HepG2 (cell line): Measurements from ENCODE around the gene EYA2. TPM values are rescaled to one million over a fixed set of nuclear protein-coding genes. Genes with fewer than 3 reads are reported as not detected.

Experiments used
- ATAC-seq: fragments of 200-7000 bp; cut with Tn5 transposase; 3 replicates; pipeline ENCODE4 v1.9.1; 2020; ENCODE audit warnings: mild to moderate bottlenecking, moderate library complexity
- Bru-seq: library from RNA; stranded (reverse); fragments of 400-500 nt; gene quantifications from one replicate; lab custom pipeline; 2021; lab: Mats Ljungman, UMichigan
- BruChase-seq, 2 experiments: library from RNA; stranded (reverse); fragments of 400-500 nt; gene quantifications; one replicate each; lab custom pipeline; 2021; lab: Mats Ljungman, UMichigan
- BruUV-seq: library from RNA; stranded (reverse); fragments of 400-500 nt; replicated peaks from 2 replicates; lab custom pipeline; 2021; lab: Mats Ljungman, UMichigan
- CTCF ChIA-PET: fragments of 300-600 bp; formaldehyde crosslinking; extraction: SDS; loops from one replicate; lab custom pipeline; 2021; ENCODE audit warnings: low total read pairs, inconsistent platforms, low intra/inter-chr PET ratio; lab: Yijun Ruan, JAX
- POLR2A ChIA-PET: fragments of 350-600 bp; sonication (Branson Sonifier 250); formaldehyde crosslinking; loops from one replicate; lab custom pipeline; 2020; ENCODE audit warnings: antibody characterized with exemption, inconsistent platforms; lab: Yijun Ruan, JAX
- DNase-seq: peaks from one replicate; pipeline ENCODE4 v3.0.0-alpha.2; 2015; ENCODE audit warnings: low spot score
- FAIRE-seq: peaks from 3 replicates; lab custom pipeline; 2011; peaks lifted over from hg19 to GRCh38; lab: Jason Lieb, UNC
- H2AFZ ChIP-seq: one replicate; pipeline ENCODE4 v1.6.1; 2011; ENCODE audit warnings: low read length, inconsistent platforms
- H3K27ac ChIP-seq: fragments of 300-600 bp; 3 replicates; pipeline ENCODE4 v1.8.0; 2011; ENCODE audit warnings: mixed run types, mild to moderate bottlenecking, mixed read lengths, low read length, inconsistent platforms; ENCODE audit not compliant: insufficient read depth; ENCODE audit errors: extremely low read length
- H3K27me3 ChIP-seq, 2 experiments: fragments of 200-600 bp in 1 of 2; 2 replicates in 1 of 2; 3 replicates in 1 of 2; pipeline versions ENCODE4 v1.6.0 to v1.8.0; 2011; ENCODE audit warnings: low read length in 2 of 2, mild to moderate bottlenecking in 2 of 2, moderate library complexity in 2 of 2, inconsistent platforms in 1 of 2; ENCODE audit not compliant: insufficient read depth in 2 of 2, control insufficient read depth in 1 of 2
- H3K36me3 ChIP-seq, 2 experiments: fragments of 200-600 bp in 1 of 2; replicated peaks in 1 of 2; 2 replicates in 1 of 2; 3 replicates in 1 of 2; pipeline versions ENCODE4 v1.5.1 to v1.8.0; 2011; ENCODE audit warnings: low read length in 2 of 2, inconsistent platforms in 1 of 2; ENCODE audit not compliant: insufficient read depth in 2 of 2, control insufficient read depth in 1 of 2
- H3K4me1 ChIP-seq: 2 replicates; pipeline ENCODE4 v1.5.1; 2012; ENCODE audit warnings: low read length, inconsistent platforms; ENCODE audit not compliant: insufficient read depth
- H3K4me2 ChIP-seq: 2 replicates; pipeline ENCODE4 v1.6.0; 2011; ENCODE audit warnings: low read depth, low read length, inconsistent platforms
- H3K4me3 ChIP-seq, 3 experiments: fragments of 200-600 bp in 1 of 3; sonication (generic), shearing (Covaris generic) in 1 of 3; replicated peaks in 1 of 3; 2 replicates each; pipeline ENCODE4 v1.5.1; 2011 to 2016; ENCODE audit warnings: low read length in 3 of 3, inconsistent platforms in 2 of 3, low read depth in 2 of 3, mild to moderate bottlenecking in 2 of 3, control low read depth in 1 of 3, mixed read lengths in 1 of 3; ENCODE audit not compliant: insufficient read depth in 1 of 3
- H3K79me2 ChIP-seq: one replicate; pipeline ENCODE4 v1.6.1; 2011; ENCODE audit warnings: low read length, inconsistent platforms; ENCODE audit not compliant: insufficient read depth
- H3K9ac ChIP-seq: 2 replicates; pipeline ENCODE4 v1.6.0; 2011; ENCODE audit warnings: mild to moderate bottlenecking, low read depth, low read length, inconsistent platforms; ENCODE audit not compliant: insufficient read depth
- H3K9me3 ChIP-seq: 2 replicates; pipeline ENCODE4 v1.5.1; 2012; ENCODE audit warnings: mild to moderate bottlenecking, low read length
- H4K20me1 ChIP-seq: 2 replicates; pipeline ENCODE4 v1.6.0; 2011; ENCODE audit warnings: inconsistent platforms, mild to moderate bottlenecking, low read length, moderate library complexity; ENCODE audit not compliant: insufficient read depth
- NBN ChIP-seq: fragments of 450-650 bp; conservative IDR thresholded peaks from 2 replicates; pipeline ENCODE4 v1.6.1; 2017
- PAWR ChIP-seq: sonication (generic); formaldehyde crosslinking; IDR thresholded peaks from 2 replicates; pipeline ENCODE4 v1.4.0; 2020; ENCODE audit warnings: missing genetic modification reagents, mild to moderate bottlenecking, borderline replicate concordance
- PHF5A ChIP-seq: IDR thresholded peaks from one replicate; pipeline ENCODE4 v1.6.1; 2018; ENCODE audit warnings: low read depth, missing genetic modification reagents; ENCODE audit not compliant: unreplicated experiment
- POLR2G ChIP-seq: fragments of 200-400 bp; formaldehyde crosslinking; IDR thresholded peaks from 2 replicates; pipeline ENCODE4 v1.6.1; 2018; ENCODE audit warnings: mild to moderate bottlenecking, low read depth, low read length, moderate library complexity
- SALL1 ChIP-seq: sonication (generic); formaldehyde crosslinking; IDR thresholded peaks from 2 replicates; pipeline ENCODE4 v1.8.0; 2022; ENCODE audit warnings: mild to moderate bottlenecking, missing genetic modification reagents
- SMYD3 ChIP-seq: sonication (generic); formaldehyde crosslinking; IDR thresholded peaks from 2 replicates; pipeline ENCODE4 v1.8.1; 2023; ENCODE audit warnings: mild to moderate bottlenecking, missing genetic modification reagents
- SNAI1 ChIP-seq: sonication (generic); formaldehyde crosslinking; IDR thresholded peaks from 2 replicates; pipeline ENCODE4 v1.5.0; 2020; ENCODE audit warnings: mild to moderate bottlenecking, missing genetic modification reagents, borderline replicate concordance
- SRSF1 ChIP-seq: fragments of 200-400 bp; formaldehyde crosslinking; optimal IDR thresholded peaks from 2 replicates; pipeline ENCODE3; 2017; ENCODE audit warnings: mild to moderate bottlenecking, low read depth, low read length, moderate library complexity
- YEATS4 ChIP-seq: sonication (generic); formaldehyde crosslinking; IDR thresholded peaks from 2 replicates; pipeline ENCODE4 v1.4.0; 2020; ENCODE audit warnings: missing genetic modification reagents, borderline replicate concordance
- ZFP36 ChIP-seq: fragments of 150-350 bp; IDR thresholded peaks from 2 replicates; pipeline ENCODE4 v1.6.1; 2018; ENCODE audit warnings: borderline replicate concordance, low read length, low read depth; ENCODE audit not compliant: partially characterized antibody
- ZKSCAN5 ChIP-seq: sonication (generic); formaldehyde crosslinking; IDR thresholded peaks from 2 replicates; pipeline ENCODE4 v1.5.1; 2020; ENCODE audit warnings: mild to moderate bottlenecking, missing genetic modification reagents
- ZNF18 ChIP-seq: sonication (generic); formaldehyde crosslinking; IDR thresholded peaks from 2 replicates; pipeline ENCODE4 v1.8.0; 2022; ENCODE audit warnings: mild to moderate bottlenecking, missing genetic modification reagents; ENCODE audit not compliant: insufficient replicate concordance
- ZNF282 ChIP-seq: fragments of 450-650 bp; IDR thresholded peaks from 2 replicates; pipeline ENCODE4 v1.6.1; 2018; ENCODE audit not compliant: partially characterized antibody
- ZNF615 ChIP-seq: sonication (generic); formaldehyde crosslinking; IDR thresholded peaks from 2 replicates; pipeline ENCODE4 v1.5.0; 2020; ENCODE audit warnings: mild to moderate bottlenecking, missing genetic modification reagents, borderline replicate concordance
- WGBS: methylation state at CpG from one replicate; pipeline ENCODE4 v1.1.6; 2017; ENCODE audit warnings: low lambda C conversion rate; 5-methylcytosine and 5-hydroxymethylcytosine counted together
- in situ Hi-C: cut with HindIII; loops from 2 replicates; pipeline ENCODE4 v1.10.0; 2017; ENCODE audit warnings: low pct_unique_long_range_greater_than_20kb; ENCODE audit not compliant: extremely low pct_ligation_motif_present
- intact Hi-C: fragments of 100-400 bp; cut with micrococcal nuclease; formaldehyde crosslinking; loops from one replicate; pipeline ENCODE4 v1.10.0; 2022; ENCODE audit not compliant: unreplicated experiment
- long read RNA-seq, 2 experiments: library from RNA in 1 of 2; library from polyadenylated mRNA in 1 of 2; stranded (forward) in 1 of 2; unstranded in 1 of 2; transcript quantifications; one replicate each; pipeline ENCODE4 v2.0.0, GENCODE V29; 2019 to 2022
- polyA minus RNA-seq, 3 experiments: library from RNA; depleted of rRNA, polyadenylated mRNA; stranded (reverse); fragments of >200 nt; gene quantifications; 2 replicates each; pipeline ENCODE4 v1.2.3, GENCODE V29; 2011; ENCODE audit warnings: low replicate concordance in 1 of 3
- polyA plus RNA-seq, 8 experiments: library from polyadenylated mRNA; depleted of rRNA in 3 of 8; stranded (reverse) in 7 of 8; unstranded in 1 of 8; fragments of >200 nt; fragmentation: Illumina TruSeq in 4 of 8; extraction: Trizol in 4 of 8; gene quantifications; 2 replicates each; pipeline versions ENCODE4 v1.2.1 to v1.2.3, GENCODE V29; 2011 to 2016; ENCODE audit warnings: low read depth in 4 of 8, missing spikeins in 1 of 8, mixed read lengths in 1 of 8; ENCODE audit not compliant: insufficient read depth in 1 of 8
- total RNA-seq, 5 experiments: library from RNA; depleted of rRNA; stranded (reverse); fragments of >200 nt; fragmentation: Illumina TruSeq; extraction: Trizol; gene quantifications; 2 replicates each; pipeline ENCODE4 v1.2.3, GENCODE V29; 2016; ENCODE audit warnings: low read depth in 1 of 5
- TF ChIP-seq, protein P1 (sequence below): sonication (generic); formaldehyde crosslinking; IDR thresholded peaks from 2 replicates; pipeline ENCODE4 v1.5.0; 2020; ENCODE audit warnings: missing genetic modification reagents

The EYA2 gene, protein sequence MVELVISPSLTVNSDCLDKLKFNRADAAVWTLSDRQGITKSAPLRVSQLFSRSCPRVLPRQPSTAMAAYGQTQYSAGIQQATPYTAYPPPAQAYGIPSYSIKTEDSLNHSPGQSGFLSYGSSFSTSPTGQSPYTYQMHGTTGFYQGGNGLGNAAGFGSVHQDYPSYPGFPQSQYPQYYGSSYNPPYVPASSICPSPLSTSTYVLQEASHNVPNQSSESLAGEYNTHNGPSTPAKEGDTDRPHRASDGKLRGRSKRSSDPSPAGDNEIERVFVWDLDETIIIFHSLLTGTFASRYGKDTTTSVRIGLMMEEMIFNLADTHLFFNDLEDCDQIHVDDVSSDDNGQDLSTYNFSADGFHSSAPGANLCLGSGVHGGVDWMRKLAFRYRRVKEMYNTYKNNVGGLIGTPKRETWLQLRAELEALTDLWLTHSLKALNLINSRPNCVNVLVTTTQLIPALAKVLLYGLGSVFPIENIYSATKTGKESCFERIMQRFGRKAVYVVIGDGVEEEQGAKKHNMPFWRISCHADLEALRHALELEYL
- total RNA-seq (2016; rRNA removed; fragmentation: Illumina TruSeq; extraction: Trizol) (not detected in 2 replicates), polyA plus RNA-seq (2011; rRNA removed) (not detected in 2 replicates), polyA minus RNA-seq (2011; rRNA and poly(A)+ RNA removed; ENCODE audit: low replicate concordance) (not detected in 2 replicates), Bru-seq, nascent RNA (percentile 1 among the genes with signal in this experiment), BruChase-seq, experiment 1, labeled RNA remaining after a 6-hour chase (percentile 0 among the genes with signal in this experiment), BruChase-seq, experiment 2, labeled RNA remaining after a 2-hour chase (percentile 1 among the genes with signal in this experiment)
- total RNA-seq (2016; cell fraction: cytosol; rRNA removed; fragmentation: Illumina TruSeq; extraction: Trizol; ENCODE audit: low read depth): not detected in 2 replicates
- not detected in 2 replicates for total RNA-seq (2016; cell fraction: insoluble cytoplasmic fraction; rRNA removed; fragmentation: Illumina TruSeq; extraction: Trizol)
- not detected in 2 replicates for total RNA-seq (2016; cell fraction: membrane; rRNA removed; fragmentation: Illumina TruSeq; extraction: Trizol)
- not detected in 2 replicates for total RNA-seq (2016; cell fraction: nucleus; rRNA removed; fragmentation: Illumina TruSeq; extraction: Trizol)
- polyA plus RNA-seq (2011; cell fraction: cytosol; rRNA removed): not detected in 2 replicates
- polyA plus RNA-seq (2011; cell fraction: nucleus; rRNA removed): not detected in 2 replicates
- polyA plus RNA-seq (2012): not detected in 2 replicates
- polyA plus RNA-seq (2016; cell fraction: cytosol; fragmentation: Illumina TruSeq; extraction: Trizol; ENCODE audit: low read depth): not detected in 2 replicates
- polyA plus RNA-seq (2016; cell fraction: insoluble cytoplasmic fraction; fragmentation: Illumina TruSeq; extraction: Trizol; ENCODE audit: low read depth): not detected in 2 replicates
- not detected in 2 replicates for polyA plus RNA-seq (2016; cell fraction: membrane; fragmentation: Illumina TruSeq; extraction: Trizol; ENCODE audit: low read depth)
- polyA plus RNA-seq (2016; cell fraction: nucleus; fragmentation: Illumina TruSeq; extraction: Trizol; ENCODE audit: insufficient read depth, low read depth): not detected in 2 replicates
- not detected in 2 replicates for polyA minus RNA-seq (2011; cell fraction: cytosol; rRNA and poly(A)+ RNA removed)
- not detected in 2 replicates for polyA minus RNA-seq (2011; cell fraction: nucleus; rRNA and poly(A)+ RNA removed)
- long read RNA-seq, experiment 1, partial matches to known transcripts: 0 of 1 reads
- long read RNA-seq, experiment 1, other reads (novel, unspliced or antisense): 1 of 1 reads
- long read RNA-seq, experiment 2: 0 reads

DNA sequence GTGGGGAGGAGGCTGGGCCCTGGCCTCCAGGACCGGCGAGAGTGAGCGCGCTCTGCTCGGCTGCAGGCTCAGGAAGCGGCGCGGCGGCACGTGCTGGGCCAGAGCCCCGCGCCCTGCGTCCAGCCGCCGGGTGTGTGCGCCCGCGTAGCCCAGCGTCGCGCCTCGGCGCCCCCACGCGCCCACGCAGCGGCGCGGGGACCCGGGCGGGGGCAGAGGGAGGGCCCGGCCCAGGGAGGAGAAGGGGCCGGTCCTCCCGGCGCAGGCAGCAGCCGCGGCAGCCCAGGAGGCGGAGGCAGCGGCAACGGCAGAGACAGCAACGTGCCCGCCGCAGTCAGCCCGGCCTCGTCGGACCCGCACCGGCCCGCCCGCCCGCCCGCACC lies at the start of gene EYA2:
TSS of gene EYA2 (plus strand) at position 265 of the 380 bp plus-strand sequence. CDS start 95,168 bp downstream, outside the sequence.
- no peak within 1 kb of the TSS for H3K4me2 ChIP-seq
- ChIA-PET POLR2A (no interaction called here), CTCF (no interaction called here)
- in situ Hi-C loops (no loop called here), intact Hi-C loops (no loop called here)
- no peaks in the 10 kb centered on the region for H3K36me3 ChIP-seq
- FAIRE-seq (no peak), ATAC-seq (no peak; the same call in 2 of the 3 replicates), DNase-seq (no peak)
- no peak within 1 kb of the TSS for H2AFZ ChIP-seq
- no peak within 1 kb of the TSS for H3K27ac ChIP-seq
- TF ChIP-seq ZNF18 (CRISPR knock-in tag): no peak
- no peak for TF ChIP-seq SMYD3 (CRISPR knock-in tag)
- no peak for TF ChIP-seq ZFP36
- TF ChIP-seq SRSF1: no peak
- TF ChIP-seq SNAI1 (CRISPR knock-in tag): no peak
- TF ChIP-seq ZNF615 (CRISPR knock-in tag): no peak
- no peak for TF ChIP-seq SALL1 (CRISPR knock-in tag)
- TF ChIP-seq, protein P1, sequence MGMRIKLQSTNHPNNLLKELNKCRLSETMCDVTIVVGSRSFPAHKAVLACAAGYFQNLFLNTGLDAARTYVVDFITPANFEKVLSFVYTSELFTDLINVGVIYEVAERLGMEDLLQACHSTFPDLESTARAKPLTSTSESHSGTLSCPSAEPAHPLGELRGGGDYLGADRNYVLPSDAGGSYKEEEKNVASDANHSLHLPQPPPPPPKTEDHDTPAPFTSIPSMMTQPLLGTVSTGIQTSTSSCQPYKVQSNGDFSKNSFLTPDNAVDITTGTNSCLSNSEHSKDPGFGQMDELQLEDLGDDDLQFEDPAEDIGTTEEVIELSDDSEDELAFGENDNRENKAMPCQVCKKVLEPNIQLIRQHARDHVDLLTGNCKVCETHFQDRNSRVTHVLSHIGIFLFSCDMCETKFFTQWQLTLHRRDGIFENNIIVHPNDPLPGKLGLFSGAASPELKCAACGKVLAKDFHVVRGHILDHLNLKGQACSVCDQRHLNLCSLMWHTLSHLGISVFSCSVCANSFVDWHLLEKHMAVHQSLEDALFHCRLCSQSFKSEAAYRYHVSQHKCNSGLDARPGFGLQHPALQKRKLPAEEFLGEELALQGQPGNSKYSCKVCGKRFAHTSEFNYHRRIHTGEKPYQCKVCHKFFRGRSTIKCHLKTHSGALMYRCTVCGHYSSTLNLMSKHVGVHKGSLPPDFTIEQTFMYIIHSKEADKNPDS (CRISPR knock-in tag): no peak
- TF ChIP-seq NBN: no peak
- no peak for TF ChIP-seq YEATS4 (CRISPR knock-in tag)
- no peak for TF ChIP-seq POLR2G
- TF ChIP-seq PAWR (CRISPR knock-in tag): no peak
- no peak for TF ChIP-seq ZNF282
- no peak for TF ChIP-seq PHF5A (CRISPR knock-in tag)
- no peak for TF ChIP-seq ZKSCAN5
- no peaks in the 10 kb centered on the region for H3K4me1 ChIP-seq
- no peaks in the 10 kb centered on the region for H3K9me3 ChIP-seq
- H4K20me1 ChIP-seq: no peaks in the 10 kb centered on the region
- WGBS: 48% methylated on average over 5 of the region's 52 CpGs
- peaks cover 21 to 60% of the 10 kb centered on the region in 2 experiments; a peak in 4 of 5 replicates for H3K27me3 ChIP-seq
- no peak within 1 kb of the TSS for H3K9ac ChIP-seq
- BruUV-seq: no TSS peak
- no peaks in the 10 kb centered on the region for H3K79me2 ChIP-seq
- H3K4me3 ChIP-seq: no peak within 1 kb of the TSS
